ENCODE measurements around the gene SLC15A1.

GRCh38 chr13:98769736-98770135 lies 17.3 kb upstream of the SLC15A1 start:
- no peak for TF ChIP-seq CTCF (IDR thresholded peaks at IDR 0.05)
- no peak for TF ChIP-seq POLR2A (IDR thresholded peaks at IDR 0.05)
